Measurements from ENCODE around the gene LY86. TPM values are rescaled to one million over a fixed set of nuclear protein-coding genes. Genes with fewer than 3 reads are reported as not detected.

LY86 gene
- total RNA-seq, 1 experiment from 2014 or later, result not detected

DNA sequence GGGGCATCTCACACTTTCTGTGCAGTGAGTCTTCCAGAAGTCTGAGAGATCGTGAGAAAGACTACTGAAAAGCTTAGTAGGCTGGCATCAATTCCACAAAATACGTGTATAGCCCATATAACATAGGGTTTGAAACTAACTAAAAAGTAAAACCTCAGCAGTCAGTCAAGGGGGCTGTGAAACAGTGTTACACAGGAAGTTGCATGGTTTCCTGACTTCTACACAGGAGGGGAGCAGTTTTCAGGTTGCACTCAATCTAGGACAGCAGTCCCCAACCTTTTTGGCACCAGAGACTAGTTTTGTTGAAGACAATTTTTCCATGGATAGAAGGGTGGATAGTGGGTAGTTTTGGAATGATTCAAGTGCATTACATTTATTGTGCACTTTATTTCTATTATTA, 4.7 kb upstream of the LY86 start:
- no peak overlapping the region for H2AFZ ChIP-seq (ENCODE audit: low read length)
- H3T11ph ChIP-seq (ENCODE audit: low read length), result no peak overlapping the region
- DNase-seq, result no peak
- Mint-ChIP-seq H3K27me3 (ENCODE audit: low read depth) (peaks cover 2% of the 10 kb centered on the region), H3K36me3 (ENCODE audit: insufficient read depth in 1 of 3, low read depth in 3 of 3) (peaks cover 0 to 2% (median 0%) of the 10 kb centered on the region in 3 experiments; a peak in 2 of 7 replicates), H3K4me3 (no peak overlapping the region), H3K27ac (no peak overlapping the region), H3K9me3 (peaks cover 10 to 13% of the 10 kb centered on the region in 2 experiments; a peak in 3 of 5 replicates), H3K4me1 (peaks cover 10 to 15% of the 10 kb centered on the region in 2 experiments)
- no peak overlapping the region for H3K23ac ChIP-seq (ENCODE audit: insufficient read length, low read depth, low read length)
- H3K4me1 ChIP-seq (ENCODE audit: insufficient read depth, low read length), result no peaks in the 10 kb centered on the region
- H3K9ac ChIP-seq (ENCODE audit: extremely low read depth, insufficient read length, low read length), result no peak overlapping the region
- H2BK12ac ChIP-seq (ENCODE audit: insufficient read length, low read depth, low read length), result no peak overlapping the region
- WGBS (ENCODE audit: extremely low coverage, insufficient read length, low lambda C conversion rate), result no CpG with 5 or more reads among the region's 2 CpGs
- no peak overlapping the region for H2BK15ac ChIP-seq (ENCODE audit: low read depth, low read length)
- H3K79me2 ChIP-seq (ENCODE audit: insufficient read depth, low read length), result no peaks in the 10 kb centered on the region
- H3K14ac ChIP-seq (ENCODE audit: insufficient read depth, low read length), result no peak overlapping the region
- no peaks in the 10 kb centered on the region for H3K9me3 ChIP-seq (ENCODE audit: control insufficient read depth, low read depth, low read length)
- TF ChIP-seq, protein P1, sequence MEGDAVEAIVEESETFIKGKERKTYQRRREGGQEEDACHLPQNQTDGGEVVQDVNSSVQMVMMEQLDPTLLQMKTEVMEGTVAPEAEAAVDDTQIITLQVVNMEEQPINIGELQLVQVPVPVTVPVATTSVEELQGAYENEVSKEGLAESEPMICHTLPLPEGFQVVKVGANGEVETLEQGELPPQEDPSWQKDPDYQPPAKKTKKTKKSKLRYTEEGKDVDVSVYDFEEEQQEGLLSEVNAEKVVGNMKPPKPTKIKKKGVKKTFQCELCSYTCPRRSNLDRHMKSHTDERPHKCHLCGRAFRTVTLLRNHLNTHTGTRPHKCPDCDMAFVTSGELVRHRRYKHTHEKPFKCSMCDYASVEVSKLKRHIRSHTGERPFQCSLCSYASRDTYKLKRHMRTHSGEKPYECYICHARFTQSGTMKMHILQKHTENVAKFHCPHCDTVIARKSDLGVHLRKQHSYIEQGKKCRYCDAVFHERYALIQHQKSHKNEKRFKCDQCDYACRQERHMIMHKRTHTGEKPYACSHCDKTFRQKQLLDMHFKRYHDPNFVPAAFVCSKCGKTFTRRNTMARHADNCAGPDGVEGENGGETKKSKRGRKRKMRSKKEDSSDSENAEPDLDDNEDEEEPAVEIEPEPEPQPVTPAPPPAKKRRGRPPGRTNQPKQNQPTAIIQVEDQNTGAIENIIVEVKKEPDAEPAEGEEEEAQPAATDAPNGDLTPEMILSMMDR (conservative IDR thresholded peaks at IDR 0.05), result no peak
- no peak overlapping the region for H3K27ac ChIP-seq (ENCODE audit: insufficient read length, low read depth, low read length)
- H2BK20ac ChIP-seq (ENCODE audit: low read depth, low read length, poor library complexity, severe bottlenecking), result no peak overlapping the region
- H3K4me2 ChIP-seq (ENCODE audit: insufficient read depth, insufficient read length, low read length), result no peak overlapping the region
- H3K23me2 ChIP-seq (ENCODE audit: insufficient read length, low read depth, low read length, poor library complexity, severe bottlenecking), result no peaks in the 10 kb centered on the region
- H2BK5ac ChIP-seq (ENCODE audit: insufficient read length, low read length), result no peak overlapping the region
- no peak overlapping the region for H4K91ac ChIP-seq (ENCODE audit: insufficient read length, low read depth, low read length)
- H3K79me1 ChIP-seq (ENCODE audit: insufficient read depth, low read depth, low read length, poor library complexity, severe bottlenecking), result no peaks in the 10 kb centered on the region
- H2AK5ac ChIP-seq (ENCODE audit: insufficient read length, low read length), result no peak overlapping the region
- H3K18ac ChIP-seq (ENCODE audit: insufficient read length, low read depth, low read length), result no peak overlapping the region
- no peak overlapping the region for H3K4ac ChIP-seq (ENCODE audit: low read depth, low read length)
- no peak overlapping the region for H4K5ac ChIP-seq (ENCODE audit: insufficient read length, low read depth, low read length)
- no peak overlapping the region for H4K8ac ChIP-seq (replicated peaks; ENCODE audit: insufficient read length, low read depth, low read length)
- no peaks in the 10 kb centered on the region for H4K20me1 ChIP-seq (ENCODE audit: control insufficient read depth, insufficient read depth, insufficient read length)
- H3K27me3 ChIP-seq (ENCODE audit: insufficient read depth, low read length), result no peaks in the 10 kb centered on the region
- no peak overlapping the region for H2BK120ac ChIP-seq (ENCODE audit: low read depth, low read length, poor library complexity, severe bottlenecking)
- no peak overlapping the region for H3K56ac ChIP-seq (ENCODE audit: insufficient read length, low read depth, low read length)

Data from H9 (cell line).